PFSK-1 (cell line): ENCODE data around the gene COL5A2.

ENCODE experiments used
- FOXP2 ChIP-seq: optimal IDR thresholded peaks from 2 replicates; pipeline ENCODE3; 2011; ENCODE audit warnings: borderline replicate concordance, control low read depth, inconsistent platforms; ENCODE audit not compliant: insufficient read depth; ENCODE audit errors: extremely low read length, extremely low read depth
- POLR2AphosphoS5 ChIP-seq: IDR thresholded peaks from 2 replicates; pipeline ENCODE4 v1.6.1; 2012; ENCODE audit warnings: low read depth, mild to moderate bottlenecking, control low read depth, low read length, moderate library complexity
- SIN3A ChIP-seq: IDR thresholded peaks from 2 replicates; pipeline ENCODE4 v1.6.1; 2012; ENCODE audit warnings: mild to moderate bottlenecking, low read length, moderate library complexity, borderline replicate concordance; ENCODE audit not compliant: insufficient read depth
- TAF1 ChIP-seq: IDR thresholded peaks from 2 replicates; pipeline ENCODE4 v1.6.1; 2012; ENCODE audit warnings: low read length, control low read depth, borderline replicate concordance; ENCODE audit not compliant: insufficient read depth
- TF ChIP-seq, protein P1 (sequence below), 2 experiments: IDR thresholded peaks; 2 replicates each; pipeline versions ENCODE4 v1.6.1 to v1.8.0; 2011 to 2012; ENCODE audit warnings: low read depth in 2 of 2, low read length in 2 of 2, control low read depth in 1 of 2, inconsistent platforms in 1 of 2, mild to moderate bottlenecking in 1 of 2, moderate library complexity in 1 of 2; ENCODE audit not compliant: insufficient read depth in 1 of 2

- TF ChIP-seq POLR2AphosphoS5 (no peak), FOXP2 (no peak), TAF1 (no peak), SIN3A (no peak)
- TF ChIP-seq, protein P1, sequence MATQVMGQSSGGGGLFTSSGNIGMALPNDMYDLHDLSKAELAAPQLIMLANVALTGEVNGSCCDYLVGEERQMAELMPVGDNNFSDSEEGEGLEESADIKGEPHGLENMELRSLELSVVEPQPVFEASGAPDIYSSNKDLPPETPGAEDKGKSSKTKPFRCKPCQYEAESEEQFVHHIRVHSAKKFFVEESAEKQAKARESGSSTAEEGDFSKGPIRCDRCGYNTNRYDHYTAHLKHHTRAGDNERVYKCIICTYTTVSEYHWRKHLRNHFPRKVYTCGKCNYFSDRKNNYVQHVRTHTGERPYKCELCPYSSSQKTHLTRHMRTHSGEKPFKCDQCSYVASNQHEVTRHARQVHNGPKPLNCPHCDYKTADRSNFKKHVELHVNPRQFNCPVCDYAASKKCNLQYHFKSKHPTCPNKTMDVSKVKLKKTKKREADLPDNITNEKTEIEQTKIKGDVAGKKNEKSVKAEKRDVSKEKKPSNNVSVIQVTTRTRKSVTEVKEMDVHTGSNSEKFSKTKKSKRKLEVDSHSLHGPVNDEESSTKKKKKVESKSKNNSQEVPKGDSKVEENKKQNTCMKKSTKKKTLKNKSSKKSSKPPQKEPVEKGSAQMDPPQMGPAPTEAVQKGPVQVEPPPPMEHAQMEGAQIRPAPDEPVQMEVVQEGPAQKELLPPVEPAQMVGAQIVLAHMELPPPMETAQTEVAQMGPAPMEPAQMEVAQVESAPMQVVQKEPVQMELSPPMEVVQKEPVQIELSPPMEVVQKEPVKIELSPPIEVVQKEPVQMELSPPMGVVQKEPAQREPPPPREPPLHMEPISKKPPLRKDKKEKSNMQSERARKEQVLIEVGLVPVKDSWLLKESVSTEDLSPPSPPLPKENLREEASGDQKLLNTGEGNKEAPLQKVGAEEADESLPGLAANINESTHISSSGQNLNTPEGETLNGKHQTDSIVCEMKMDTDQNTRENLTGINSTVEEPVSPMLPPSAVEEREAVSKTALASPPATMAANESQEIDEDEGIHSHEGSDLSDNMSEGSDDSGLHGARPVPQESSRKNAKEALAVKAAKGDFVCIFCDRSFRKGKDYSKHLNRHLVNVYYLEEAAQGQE (IDR thresholded peaks at IDR 0.05; ENCODE audit: insufficient read depth in 1 of 2, low read depth in 2 of 2, low read length in 2 of 2), result no peak
Measured at GRCh38 chr2:189164746-189165145, 14.8 kb downstream of the COL5A2 start.
